Spinal cord (tissue), 10 donors: ENCODE data around the gene ELOVL5. TPM values are rescaled to one million over a fixed set of nuclear protein-coding genes. Genes with fewer than 3 reads are reported as not detected.
A peak's percentile ranks its signal among the peaks of the same experiment; 100 is the strongest.
"Not testable (repeated sequence)": the region's sequence is repeated elsewhere in the genome, so short reads cannot be mapped to it uniquely, and the experiment has no call there.

Source experiments
- DNase-seq, 6 donors: peaks; one replicate each; pipeline versions ENCODE4 v3.0.0 to v3.0.0-alpha.2; 2013 to 2015; ENCODE audit warnings: low spot score in 6 of 6, low read depth in 4 of 6
- H3K27ac ChIP-seq: one replicate; pipeline ENCODE4 v1.5.1; 2013; ENCODE audit warnings: low read depth, low read length, control low read depth
- H3K27me3 ChIP-seq: one replicate; pipeline ENCODE4 v1.6.1; 2013; ENCODE audit warnings: low read length; ENCODE audit not compliant: control insufficient read depth, insufficient read depth
- H3K36me3 ChIP-seq: one replicate; pipeline ENCODE4 v1.6.1; 2013; ENCODE audit warnings: low read length; ENCODE audit not compliant: control insufficient read depth, insufficient read depth
- H3K4me1 ChIP-seq: one replicate; pipeline ENCODE4 v1.6.1; 2013; ENCODE audit warnings: low read length; ENCODE audit not compliant: control insufficient read depth, insufficient read depth
- H3K4me3 ChIP-seq: one replicate; pipeline ENCODE4 v1.5.1; 2013; ENCODE audit warnings: low read depth, low read length, control low read depth
- H3K9me3 ChIP-seq: one replicate; pipeline ENCODE4 v1.6.1; 2013; ENCODE audit warnings: low read length; ENCODE audit not compliant: control insufficient read depth, insufficient read depth
- WGBS: methylation state at CpG from one replicate; pipeline ENCODE4 v1.1.5; 2013; ENCODE audit warnings: missing lambda C conversion rate; ENCODE audit not compliant: insufficient coverage; 5-methylcytosine and 5-hydroxymethylcytosine counted together
- long read RNA-seq, 4 donors: transcript quantifications; one replicate each; lab custom pipeline, GENCODE V29; 2026
- polyA plus RNA-seq, 2 donors: library from polyadenylated mRNA; unstranded; fragments of 120-200 nt; gene quantifications; one replicate each; pipeline ENCODE4 v1.2.1, GENCODE V29; 2013; ENCODE audit not compliant: insufficient read length in 2 of 2
- total RNA-seq, 2 donors: library from RNA; depleted of rRNA in 1 of 2; stranded (reverse); fragments of 120-200 nt in 1 of 2; fragments of >200 nt in 1 of 2; gene quantifications; one replicate each; pipeline versions ENCODE4 v1.2.3 to v1.2.4, GENCODE V29; 2013 to 2014
- donor health status: healthy.

ELOVL5 gene
- total RNA-seq (10 to 100 TPM; 65.0 to 89.7 TPM), polyA plus RNA-seq (10 to 100 TPM; 85.6 to 99.5 TPM)
- long read RNA-seq, donor 1, transcript ELOVL5-207 (7 exons, 2,875 nt) = minor isoform, 6 of 43 reads
- long read RNA-seq, donor 1, transcript ELOVL5-201 (8 exons, 2,827 nt) = major isoform, 28 of 43 reads
- long read RNA-seq, donor 1, partial matches to known transcripts = 9 of 43 reads
- long read RNA-seq, donor 1, other reads (novel, unspliced or antisense) = 0 of 43 reads
- long read RNA-seq, donor 2, transcript ELOVL5-201 (8 exons, 2,827 nt) = major isoform, 14 of 14 reads
- long read RNA-seq, donor 2, partial matches to known transcripts = 0 of 14 reads
- long read RNA-seq, donor 2, other reads (novel, unspliced or antisense) = 0 of 14 reads
- long read RNA-seq, donor 3, transcript ELOVL5-201 (8 exons, 2,827 nt) = major isoform, 12 of 12 reads
- long read RNA-seq, donor 3, partial matches to known transcripts = 0 of 12 reads
- long read RNA-seq, donor 3, other reads (novel, unspliced or antisense) = 0 of 12 reads
- long read RNA-seq, donor 4, transcript ELOVL5-202 (3 exons, 580 nt) = minor isoform, 6 of 16 reads
- long read RNA-seq, donor 4, transcript ELOVL5-201 (8 exons, 2,827 nt) = major isoform, 9 of 16 reads
- long read RNA-seq, donor 4, partial matches to known transcripts = 0 of 16 reads
- long read RNA-seq, donor 4, other reads (novel, unspliced or antisense) = 0 of 16 reads

GRCh38 chr6:53348371-53349208 lies at the start of gene ELOVL5:
ELOVL5 (minus strand) TSS chr6:53348950; CDS start chr6:53295699, 53,251 bp downstream.
- Histone ChIP-seq H3K9me3 (no peaks in the 10 kb centered on the region), H3K4me3 (peak within 1 kb of the TSS; percentile 75)
- WGBS = under 1% methylated on average over 100 of the region's 101 CpGs

GRCh38 chr6:53397283-53397682 lies 48.5 kb upstream of the ELOVL5 start:
- H3K4me3 ChIP-seq = no peak overlapping the region
- no peaks in the 10 kb centered on the region for H3K4me1 ChIP-seq
- 56% methylated on average over 2 of the region's 3 CpGs for WGBS
- no peaks in the 10 kb centered on the region for H3K9me3 ChIP-seq
- DNase-seq = no peak
- no peaks in the 10 kb centered on the region for H3K36me3 ChIP-seq
- no peak overlapping the region for H3K27ac ChIP-seq
- no peaks in the 10 kb centered on the region for H3K27me3 ChIP-seq

More at GRCh38 chr6:53348371-53349208, at the start of gene ELOVL5:
- peak within 1 kb of the TSS; percentile 98 for H3K27ac ChIP-seq
- no peaks in the 10 kb centered on the region for H3K36me3 ChIP-seq
- no peaks in the 10 kb centered on the region for H3K27me3 ChIP-seq
- no peaks in the 10 kb centered on the region for H3K4me1 ChIP-seq
- peak; percentile 94 to 100 (median 97) for DNase-seq

- no peaks in the 10 kb centered on the region for H3K36me3 ChIP-seq
- no peaks in the 10 kb centered on the region for H3K9me3 ChIP-seq
- no peaks in the 10 kb centered on the region for H3K4me1 ChIP-seq
- no peak overlapping the region for H3K27ac ChIP-seq
- no peaks in the 10 kb centered on the region for H3K27me3 ChIP-seq
- DNase-seq = no peak
- H3K4me3 ChIP-seq = no peak overlapping the region
Measured at GRCh38 chr6:53395986-53396385, 47.2 kb upstream of the ELOVL5 start.

- H3K27ac ChIP-seq = no peak overlapping the region
- no peaks in the 10 kb centered on the region for H3K9me3 ChIP-seq
- no peaks in the 10 kb centered on the region for H3K4me1 ChIP-seq
- no peak for DNase-seq
- no peaks in the 10 kb centered on the region for H3K36me3 ChIP-seq
- WGBS = 100% methylated on average over 1 of the region's 3 CpGs
- no peak overlapping the region for H3K4me3 ChIP-seq
- no peaks in the 10 kb centered on the region for H3K27me3 ChIP-seq
Measured at GRCh38 chr6:53394704-53395103, 46.0 kb upstream of the ELOVL5 start.

- Histone ChIP-seq H3K27ac (no peak overlapping the region), H3K4me1 (no peaks in the 10 kb centered on the region), H3K4me3 (no peak overlapping the region), H3K27me3 (no peaks in the 10 kb centered on the region), H3K9me3 (no peaks in the 10 kb centered on the region), H3K36me3 (no peaks in the 10 kb centered on the region)
- no CpG with 5 or more reads among the region's 3 CpGs for WGBS
- DNase-seq = no peak
Measured at GRCh38 chr6:53391170-53391569, 42.4 kb upstream of the ELOVL5 start.

- WGBS = 94% methylated on average over 2 of the region's 3 CpGs
- H3K4me3 ChIP-seq = no peak overlapping the region
- no peaks in the 10 kb centered on the region for H3K36me3 ChIP-seq
- DNase-seq = no peak
- H3K27ac ChIP-seq = no peak overlapping the region
- H3K9me3 ChIP-seq = no peaks in the 10 kb centered on the region
- no peaks in the 10 kb centered on the region for H3K27me3 ChIP-seq
- H3K4me1 ChIP-seq = no peaks in the 10 kb centered on the region
Measured at GRCh38 chr6:53390010-53390409, 41.3 kb upstream of the ELOVL5 start.

- H3K36me3 ChIP-seq, H3K4me1 ChIP-seq, H3K9me3 ChIP-seq, H3K4me3 ChIP-seq, H3K27ac ChIP-seq, DNase-seq, H3K27me3 ChIP-seq: not testable (repeated sequence)
- WGBS = no CpG with 5 or more reads among the region's 3 CpGs
Measured at GRCh38 chr6:53388615-53389014, 39.9 kb upstream of the ELOVL5 start.

GRCh38 chr6:53382421-53382820 lies 33.7 kb upstream of the ELOVL5 start:
- DNase-seq = no peak
- Histone ChIP-seq H3K4me1 (no peaks in the 10 kb centered on the region), H3K27ac (no peak overlapping the region), H3K27me3 (no peaks in the 10 kb centered on the region), H3K4me3 (no peak overlapping the region), H3K9me3 (no peaks in the 10 kb centered on the region), H3K36me3 (no peaks in the 10 kb centered on the region)
- WGBS = 100% methylated on average over 3 of the region's 5 CpGs

- no peaks in the 10 kb centered on the region for H3K4me1 ChIP-seq
- WGBS = 90% methylated on average over 2 of the region's 7 CpGs
- no peaks in the 10 kb centered on the region for H3K27me3 ChIP-seq
- no peak overlapping the region for H3K27ac ChIP-seq
- no peak for DNase-seq
- H3K36me3 ChIP-seq = no peaks in the 10 kb centered on the region
- H3K9me3 ChIP-seq = no peaks in the 10 kb centered on the region
- no peak overlapping the region for H3K4me3 ChIP-seq
Measured at GRCh38 chr6:53378208-53378607, 29.5 kb upstream of the ELOVL5 start.
